Activated naive CD8-positive, alpha-beta T cell treated with anti-CD3 and anti-CD28 coated beads for 36 hours (primary cell): Measurements from ENCODE around the gene OPN1MW2. TPM values are rescaled to one million over a fixed set of nuclear protein-coding genes. Genes with fewer than 3 reads are reported as not detected.
"Not testable (repeated sequence)": the region's sequence is repeated elsewhere in the genome, so short reads cannot be mapped to it uniquely, and the experiment has no call there.

Experiments used
- DNase-seq: peaks from one replicate; pipeline ENCODE4 v3.0.0; 2021
- H3K27ac Mint-ChIP-seq: one replicate; pipeline ENCODE4 v1.8.0; 2022; ENCODE audit warnings: mild to moderate bottlenecking, moderate library complexity, mixed read lengths
- H3K27me3 Mint-ChIP-seq: one replicate; pipeline ENCODE4 v1.8.0; 2022; ENCODE audit warnings: mild to moderate bottlenecking, mixed read lengths
- H3K36me3 Mint-ChIP-seq: one replicate; pipeline ENCODE4 v1.8.0; 2021; ENCODE audit warnings: mild to moderate bottlenecking, mixed read lengths
- H3K4me1 Mint-ChIP-seq: one replicate; pipeline ENCODE4 v1.8.0; 2021; ENCODE audit warnings: mixed read lengths
- H3K4me3 Mint-ChIP-seq: one replicate; pipeline ENCODE4 v1.8.0; 2022; ENCODE audit warnings: mild to moderate bottlenecking, moderate library complexity, mixed read lengths
- H3K9me3 Mint-ChIP-seq: one replicate; pipeline ENCODE4 v1.8.0; 2022; ENCODE audit warnings: mixed read lengths
- total RNA-seq, 2 experiments: library from RNA; stranded (reverse); gene quantifications; one replicate each; pipeline ENCODE4 v1.2.3, GENCODE V29; 2021

OPN1MW2 gene
- total RNA-seq, 2 experiments from 2014 or later, result not detected

- DNase-seq, H3K27me3 Mint-ChIP-seq, H3K36me3 Mint-ChIP-seq, H3K4me1 Mint-ChIP-seq, H3K27ac Mint-ChIP-seq, H3K4me3 Mint-ChIP-seq, H3K9me3 Mint-ChIP-seq: not testable (repeated sequence)
These were observed 20.5 kb downstream of the OPN1MW2 start for GRCh38 chrX:154239982-154240503.

- H3K27me3 Mint-ChIP-seq, H3K4me1 Mint-ChIP-seq, H3K4me3 Mint-ChIP-seq, DNase-seq, H3K27ac Mint-ChIP-seq, H3K36me3 Mint-ChIP-seq, H3K9me3 Mint-ChIP-seq: not testable (repeated sequence)
These were observed 28.0 kb downstream of the OPN1MW2 start for GRCh38 chrX:154247377-154248045.

DNA sequence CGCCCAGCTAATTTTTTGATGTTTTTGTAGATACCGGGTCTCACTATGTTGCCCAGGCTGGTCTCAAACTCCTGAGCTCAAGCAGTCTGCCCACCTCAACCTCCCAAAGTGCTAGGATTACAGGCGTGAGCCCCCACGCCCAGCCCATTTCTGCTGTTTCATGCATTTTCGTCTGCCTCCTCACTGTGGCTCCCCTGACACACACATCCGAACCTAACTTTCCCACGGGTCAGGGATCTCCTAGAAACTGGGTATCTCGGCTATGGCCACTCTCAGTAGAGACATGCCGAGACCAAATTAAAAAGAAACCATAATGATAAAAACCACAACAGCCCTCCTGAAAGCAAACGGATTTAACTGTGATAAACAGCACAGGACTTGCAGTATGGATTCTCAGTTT lies 28.5 kb downstream of the OPN1MW2 start:
- H3K27me3 Mint-ChIP-seq, H3K36me3 Mint-ChIP-seq, H3K9me3 Mint-ChIP-seq, H3K4me3 Mint-ChIP-seq, H3K4me1 Mint-ChIP-seq, DNase-seq, H3K27ac Mint-ChIP-seq: not testable (repeated sequence)

DNA sequence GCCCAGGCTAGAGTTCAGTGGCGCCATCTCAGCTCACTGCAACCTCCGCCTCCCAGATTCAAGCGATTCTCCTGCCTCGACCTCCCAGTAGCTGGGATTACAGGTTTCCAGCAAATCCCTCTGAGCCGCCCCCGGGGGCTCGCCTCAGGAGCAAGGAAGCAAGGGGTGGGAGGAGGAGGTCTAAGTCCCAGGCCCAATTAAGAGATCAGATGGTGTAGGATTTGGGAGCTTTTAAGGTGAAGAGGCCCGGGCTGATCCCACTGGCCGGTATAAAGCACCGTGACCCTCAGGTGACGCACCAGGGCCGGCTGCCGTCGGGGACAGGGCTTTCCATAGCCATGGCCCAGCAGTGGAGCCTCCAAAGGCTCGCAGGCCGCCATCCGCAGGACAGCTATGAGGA lies 37.7 kb downstream of the OPN1MW2 start, which contains the start of gene OPN1MW3:
Gene OPN1MW3, plus strand, starts transcription at position 301 of the 400 bp plus-strand sequence. Its CDS starts 38 bp downstream, at position 339.
- not testable (repeated sequence) for H3K4me3 Mint-ChIP-seq, H3K36me3 Mint-ChIP-seq, H3K4me1 Mint-ChIP-seq, DNase-seq, H3K9me3 Mint-ChIP-seq, H3K27me3 Mint-ChIP-seq, H3K27ac Mint-ChIP-seq

- not testable (repeated sequence) for H3K4me3 Mint-ChIP-seq, H3K27ac Mint-ChIP-seq, H3K36me3 Mint-ChIP-seq, H3K9me3 Mint-ChIP-seq, H3K27me3 Mint-ChIP-seq, DNase-seq, H3K4me1 Mint-ChIP-seq
These were observed 39.2 kb downstream of the OPN1MW2 start for GRCh38 chrX:154258711-154259110.

- not testable (repeated sequence) for H3K4me3 Mint-ChIP-seq, DNase-seq, H3K27ac Mint-ChIP-seq, H3K27me3 Mint-ChIP-seq, H3K4me1 Mint-ChIP-seq, H3K9me3 Mint-ChIP-seq, H3K36me3 Mint-ChIP-seq
These were observed 43.5 kb downstream of the OPN1MW2 start for GRCh38 chrX:154263072-154263471.

DNA sequence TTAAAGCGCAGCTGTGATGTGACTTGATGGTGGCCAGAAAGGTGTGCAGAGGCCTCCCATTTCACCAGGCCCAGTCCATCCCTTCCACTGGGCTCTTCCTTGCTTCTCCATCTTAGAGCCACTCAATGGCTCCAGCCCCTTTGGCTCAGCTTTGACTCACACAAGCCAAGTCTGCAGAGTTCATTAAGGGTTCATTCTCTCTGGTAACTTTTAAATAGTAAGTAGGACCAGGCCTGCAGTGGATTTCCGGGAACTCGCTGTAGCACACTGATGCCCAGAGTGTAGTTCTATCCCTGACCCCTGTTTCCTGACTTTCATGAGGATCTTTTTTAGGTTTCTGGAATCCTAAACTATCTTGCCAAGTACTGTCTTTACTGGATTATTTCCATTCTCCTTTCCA lies 49.7 kb downstream of the OPN1MW2 start:
- H3K4me1 Mint-ChIP-seq, DNase-seq, H3K27me3 Mint-ChIP-seq, H3K27ac Mint-ChIP-seq, H3K36me3 Mint-ChIP-seq, H3K9me3 Mint-ChIP-seq, H3K4me3 Mint-ChIP-seq: not testable (repeated sequence)

Other genes with a start within 250 kb of the OPN1MW2 start
- gene HCFC1, start 247.9 kb upstream of the OPN1MW2 start, total RNA-seq, result 100 to 1,000 TPM; 140 to 142 TPM
- 1 to 10 TPM; 3.4 to 6.2 TPM for gene TMEM187, start 247.0 kb upstream of the OPN1MW2 start, total RNA-seq
- gene IRAK1, start 199.9 kb upstream of the OPN1MW2 start, total RNA-seq, result 100 to 1,000 TPM; 155 to 159 TPM
- 10 to 100 TPM; 50.9 to 53.1 TPM for gene MECP2, start 122.0 kb upstream of the OPN1MW2 start, total RNA-seq
- not detected for gene OPN1LW, start 75.5 kb upstream of the OPN1MW2 start, total RNA-seq
- gene OPN1MW, start 37.2 kb upstream of the OPN1MW2 start, total RNA-seq, result not detected
- not detected for gene OPN1MW3, start 37.8 kb downstream of the OPN1MW2 start, total RNA-seq
- not detected for gene TEX28, start 75.4 kb downstream of the OPN1MW2 start, total RNA-seq
- 1 to 10 TPM in 1 of 2 experiments, under 1 TPM in 1; 0.72 to 1.1 TPM for gene TKTL1, start 76.0 kb downstream of the OPN1MW2 start, total RNA-seq
- 100 to 1,000 TPM; 694 to 696 TPM for gene FLNA, start 154.9 kb downstream of the OPN1MW2 start, total RNA-seq
- gene EMD, start 159.5 kb downstream of the OPN1MW2 start, total RNA-seq, result 100 to 1,000 TPM; 110 to 112 TPM
- 1,000 to 10,000 TPM; 2,967 to 3,168 TPM for gene RPL10, start 178.6 kb downstream of the OPN1MW2 start, total RNA-seq
- gene DNASE1L1, start 189.5 kb downstream of the OPN1MW2 start, total RNA-seq, result 10 to 100 TPM; 12.4 to 12.7 TPM
- 10 to 100 TPM; 35.1 to 35.8 TPM for gene TAFAZZIN, start 191.8 kb downstream of the OPN1MW2 start, total RNA-seq
- 10 to 100 TPM; 25.1 to 25.3 TPM for gene ATP6AP1, start 208.9 kb downstream of the OPN1MW2 start, total RNA-seq
- gene GDI1, start 217.4 kb downstream of the OPN1MW2 start, total RNA-seq, result 10 to 100 TPM; 66.3 to 68.4 TPM
- 10 to 100 TPM; 45.3 to 46.4 TPM for gene FAM50A, start 224.4 kb downstream of the OPN1MW2 start, total RNA-seq
- gene PLXNA3, start 238.5 kb downstream of the OPN1MW2 start, total RNA-seq, result 10 to 100 TPM; 22.3 to 23.1 TPM